Stimulated activated CD8-positive, alpha-beta memory T cell treated with anti-CD3 and anti-CD28 coated beads, Interleukin-12 subunit alpha, Interleukin-12 subunit beta, amount 100 ng/mL, for 1 hour (primary cell): Measurements from ENCODE around the gene ACSF3.

Source experiments
- DNase-seq: peaks from one replicate; pipeline ENCODE4 v3.0.0-alpha.2; 2020; ENCODE audit warnings: low read depth

The ACSF3 gene

GRCh38 chr16:89131783-89132182, 38.1 kb downstream of the ACSF3 start:
- no peak for DNase-seq

- DNase-seq = no peak
These were observed 38.7 kb downstream of the ACSF3 start for GRCh38 chr16:89132194-89133005.

GRCh38 chr16:89133457-89134127, 39.9 kb downstream of the ACSF3 start:
- DNase-seq = no peak

- DNase-seq = no peak
These were observed 40.6 kb downstream of the ACSF3 start for GRCh38 chr16:89134269-89134668.

- no peak for DNase-seq
These were observed 41.5 kb downstream of the ACSF3 start for GRCh38 chr16:89135166-89135565.

GRCh38 chr16:89135971-89136765, 42.5 kb downstream of the ACSF3 start:
- no peak for DNase-seq

- DNase-seq = no peak
These were observed 43.3 kb downstream of the ACSF3 start for GRCh38 chr16:89136931-89137330.

GRCh38 chr16:89137666-89138512, 44.2 kb downstream of the ACSF3 start:
- DNase-seq = no peak

GRCh38 chr16:89138513-89138795, 44.8 kb downstream of the ACSF3 start:
- DNase-seq = no peak

GRCh38 chr16:89138843-89139520, 45.3 kb downstream of the ACSF3 start:
- DNase-seq = no peak

GRCh38 chr16:89139907-89140361, 46.3 kb downstream of the ACSF3 start:
- DNase-seq = no peak

GRCh38 chr16:89140401-89140800, 46.7 kb downstream of the ACSF3 start:
- no peak for DNase-seq

- DNase-seq = no peak
These were observed 47.6 kb downstream of the ACSF3 start for GRCh38 chr16:89140981-89141883.

GRCh38 chr16:89141884-89142267, 48.2 kb downstream of the ACSF3 start:
- DNase-seq = no peak

- no peak for DNase-seq
These were observed 49.0 kb downstream of the ACSF3 start for GRCh38 chr16:89142474-89143195.

GRCh38 chr16:89143201-89143741, 49.6 kb downstream of the ACSF3 start:
- no peak for DNase-seq

- no peak for DNase-seq
These were observed 50.4 kb downstream of the ACSF3 start for GRCh38 chr16:89143911-89144675.

GRCh38 chr16:89144681-89145080, 51.0 kb downstream of the ACSF3 start:
- DNase-seq = no peak
